ENCODE data around the gene WDFY2.

DNA sequence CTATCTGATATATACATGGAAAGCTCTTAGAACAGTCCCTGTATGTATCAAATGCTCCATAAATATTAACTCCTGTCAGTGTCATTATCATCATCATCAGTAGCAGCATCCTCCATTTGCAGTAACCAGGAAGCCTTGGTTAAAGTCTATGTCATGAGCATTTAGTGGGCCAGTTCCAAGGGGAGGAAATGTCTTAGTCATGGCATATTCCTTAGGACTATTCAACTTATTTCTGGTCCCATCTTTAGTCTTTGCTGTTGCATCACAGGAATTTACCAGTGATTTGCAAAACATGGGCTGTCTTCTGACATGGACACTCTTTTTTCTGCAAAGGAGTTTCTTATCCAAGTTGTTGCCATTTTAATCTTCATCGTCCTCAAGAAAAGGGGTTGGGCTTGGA is 98.4 kb downstream of the WDFY2 start:
- TF ChIP-seq, protein P1, sequence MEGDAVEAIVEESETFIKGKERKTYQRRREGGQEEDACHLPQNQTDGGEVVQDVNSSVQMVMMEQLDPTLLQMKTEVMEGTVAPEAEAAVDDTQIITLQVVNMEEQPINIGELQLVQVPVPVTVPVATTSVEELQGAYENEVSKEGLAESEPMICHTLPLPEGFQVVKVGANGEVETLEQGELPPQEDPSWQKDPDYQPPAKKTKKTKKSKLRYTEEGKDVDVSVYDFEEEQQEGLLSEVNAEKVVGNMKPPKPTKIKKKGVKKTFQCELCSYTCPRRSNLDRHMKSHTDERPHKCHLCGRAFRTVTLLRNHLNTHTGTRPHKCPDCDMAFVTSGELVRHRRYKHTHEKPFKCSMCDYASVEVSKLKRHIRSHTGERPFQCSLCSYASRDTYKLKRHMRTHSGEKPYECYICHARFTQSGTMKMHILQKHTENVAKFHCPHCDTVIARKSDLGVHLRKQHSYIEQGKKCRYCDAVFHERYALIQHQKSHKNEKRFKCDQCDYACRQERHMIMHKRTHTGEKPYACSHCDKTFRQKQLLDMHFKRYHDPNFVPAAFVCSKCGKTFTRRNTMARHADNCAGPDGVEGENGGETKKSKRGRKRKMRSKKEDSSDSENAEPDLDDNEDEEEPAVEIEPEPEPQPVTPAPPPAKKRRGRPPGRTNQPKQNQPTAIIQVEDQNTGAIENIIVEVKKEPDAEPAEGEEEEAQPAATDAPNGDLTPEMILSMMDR (IDR thresholded peaks at IDR 0.05), result no peak
- TF ChIP-seq EP300 (IDR thresholded peaks at IDR 0.05), result no peak
